HG02759 (cell line): Measurements from ENCODE around the gene PTCHD4.
A peak's percentile ranks its signal among the peaks of the same experiment; 100 is the strongest.
"Not testable (repeated sequence)": the region's sequence is repeated elsewhere in the genome, so short reads cannot be mapped to it uniquely, and the experiment has no call there.

Source experiments
- ATAC-seq: cut with Tn5 transposase; IDR thresholded peaks from one replicate; pipeline ENCODE4 v1.9.1; 2021; ENCODE audit warnings: mild to moderate bottlenecking, moderate library complexity; ENCODE audit not compliant: unreplicated experiment

PTCHD4 gene

GRCh38 chr6:48111143-48111506, at the start of gene PTCHD4:
PTCHD4 (minus strand) TSS chr6:48111197; CDS start chr6:48068957, 42,240 bp downstream.
- ATAC-seq = peak; percentile 47

GRCh38 chr6:48151142-48151541, 40.1 kb upstream of the PTCHD4 start:
- ATAC-seq = no peak

- no peak for ATAC-seq
Observed at GRCh38 chr6:48150701-48151100, 39.7 kb upstream of the PTCHD4 start.

GRCh38 chr6:48147051-48147450, 36.1 kb upstream of the PTCHD4 start:
- no peak for ATAC-seq

- no peak for ATAC-seq
Observed at GRCh38 chr6:48144021-48144420, 33.0 kb upstream of the PTCHD4 start.

- no peak for ATAC-seq
Observed at GRCh38 chr6:48141975-48142374, 31.0 kb upstream of the PTCHD4 start.

GRCh38 chr6:48139818-48140614, 29.0 kb upstream of the PTCHD4 start:
- no peak for ATAC-seq

- ATAC-seq = no peak
Observed at GRCh38 chr6:48136856-48137255, 25.9 kb upstream of the PTCHD4 start.

GRCh38 chr6:48135323-48136084, 24.5 kb upstream of the PTCHD4 start:
- no peak for ATAC-seq

- ATAC-seq = no peak
Observed at GRCh38 chr6:48134246-48134645, 23.2 kb upstream of the PTCHD4 start.

- ATAC-seq = no peak
Observed at GRCh38 chr6:48123601-48124000, 12.6 kb upstream of the PTCHD4 start.

- ATAC-seq = not testable (repeated sequence)
Observed at GRCh38 chr6:48121983-48122749, 11.2 kb upstream of the PTCHD4 start.

GRCh38 chr6:48116699-48117645, 6.0 kb upstream of the PTCHD4 start:
- ATAC-seq = no peak

- no peak for ATAC-seq
Observed at GRCh38 chr6:48113130-48113529, 2.1 kb upstream of the PTCHD4 start.

- ATAC-seq = peak; percentile 40
Observed at GRCh38 chr6:48111575-48111974, 578 bp upstream of the PTCHD4 start.

- ATAC-seq = peak; percentile 9
Observed at GRCh38 chr6:48110436-48111142, 408 bp downstream of the PTCHD4 start.

- ATAC-seq = no peak
Observed at GRCh38 chr6:48109944-48110343, 1.1 kb downstream of the PTCHD4 start.

- not testable (repeated sequence) for ATAC-seq
Observed at GRCh38 chr6:48102476-48103195, 8.4 kb downstream of the PTCHD4 start.

GRCh38 chr6:48101290-48101689, 9.7 kb downstream of the PTCHD4 start:
- ATAC-seq = peak; percentile 90
